ENCODE results near the gene PRKN. TPM values are rescaled to one million over a fixed set of nuclear protein-coding genes. Genes with fewer than 3 reads are reported as not detected.

Gene PRKN
- total RNA-seq, 4 donors from 2014 or later, result 5.2 to 121 (median 6.9) TPM

DNA sequence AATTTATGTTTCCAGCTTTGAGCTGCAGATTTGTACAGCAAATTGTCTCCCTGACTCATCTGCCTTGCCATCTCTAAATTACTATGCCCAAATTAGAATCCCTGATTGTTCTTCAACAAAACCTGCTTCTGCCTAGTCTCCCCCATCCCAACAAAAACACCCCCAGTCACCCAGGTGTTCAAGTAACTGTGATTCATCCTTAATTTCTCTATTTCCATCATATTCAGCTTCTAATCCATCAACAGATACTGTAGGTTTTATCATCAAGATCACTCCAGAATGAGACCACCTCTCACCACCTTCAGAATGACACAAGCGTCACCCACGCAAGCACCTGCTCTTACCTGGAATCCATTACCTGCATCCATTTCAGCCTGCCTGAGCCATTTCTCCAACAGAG, 498.5 kb downstream of the PRKN start:
- WGBS, 2 donors, result 95 to 98% methylated on average over 2 of the region's 2 CpGs
- TF ChIP-seq, protein P1, sequence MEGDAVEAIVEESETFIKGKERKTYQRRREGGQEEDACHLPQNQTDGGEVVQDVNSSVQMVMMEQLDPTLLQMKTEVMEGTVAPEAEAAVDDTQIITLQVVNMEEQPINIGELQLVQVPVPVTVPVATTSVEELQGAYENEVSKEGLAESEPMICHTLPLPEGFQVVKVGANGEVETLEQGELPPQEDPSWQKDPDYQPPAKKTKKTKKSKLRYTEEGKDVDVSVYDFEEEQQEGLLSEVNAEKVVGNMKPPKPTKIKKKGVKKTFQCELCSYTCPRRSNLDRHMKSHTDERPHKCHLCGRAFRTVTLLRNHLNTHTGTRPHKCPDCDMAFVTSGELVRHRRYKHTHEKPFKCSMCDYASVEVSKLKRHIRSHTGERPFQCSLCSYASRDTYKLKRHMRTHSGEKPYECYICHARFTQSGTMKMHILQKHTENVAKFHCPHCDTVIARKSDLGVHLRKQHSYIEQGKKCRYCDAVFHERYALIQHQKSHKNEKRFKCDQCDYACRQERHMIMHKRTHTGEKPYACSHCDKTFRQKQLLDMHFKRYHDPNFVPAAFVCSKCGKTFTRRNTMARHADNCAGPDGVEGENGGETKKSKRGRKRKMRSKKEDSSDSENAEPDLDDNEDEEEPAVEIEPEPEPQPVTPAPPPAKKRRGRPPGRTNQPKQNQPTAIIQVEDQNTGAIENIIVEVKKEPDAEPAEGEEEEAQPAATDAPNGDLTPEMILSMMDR (IDR thresholded peaks at IDR 0.05), result no peak
- no peak for TF ChIP-seq POLR2A (IDR thresholded peaks at IDR 0.05)
- Histone ChIP-seq H3K4me3 (replicated peaks in 1 of 3) (no peak overlapping the region), H3K4me1 (peaks cover 7 to 10% of the 10 kb centered on the region in 2 donors), H3K27ac (no peak overlapping the region), H3K36me3 (no peaks in the 10 kb centered on the region), H3K9me3 (no peaks in the 10 kb centered on the region), H3K27me3 (no peaks in the 10 kb centered on the region)
- intact Hi-C loops (cut with DNase I), result no loop called here
- DNase-seq, result no peak

DNA sequence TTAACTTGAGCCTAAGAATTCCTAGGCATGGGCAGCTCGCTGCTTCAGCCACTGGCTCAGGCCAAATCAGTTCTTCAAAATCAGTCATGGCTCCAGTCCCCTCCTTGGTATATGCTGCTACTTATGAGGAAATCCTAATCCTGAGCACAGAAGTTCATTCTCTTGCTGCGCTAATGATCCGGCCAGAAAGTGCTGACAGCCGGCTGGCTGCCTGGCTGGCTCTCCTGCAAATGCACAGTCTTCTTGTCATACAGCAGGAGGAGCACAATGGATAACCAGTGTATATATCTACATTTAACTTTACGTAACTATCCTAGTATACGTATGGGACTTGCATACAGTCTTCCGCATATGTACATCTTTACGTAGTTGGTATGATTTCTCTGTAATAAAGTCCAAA, 500.8 kb downstream of the PRKN start:
- Histone ChIP-seq H3K9me3 (no peaks in the 10 kb centered on the region), H3K36me3 (no peaks in the 10 kb centered on the region), H3K4me1 (peaks cover 7 to 10% of the 10 kb centered on the region in 2 donors), H3K27ac (no peak overlapping the region), H3K27me3 (no peaks in the 10 kb centered on the region), H3K4me3 (replicated peaks in 1 of 3) (no peak overlapping the region)
- WGBS, 2 donors, result 97% methylated on average over 8 of the region's 8 CpGs
- intact Hi-C loops (cut with DNase I), result no loop called here
- no peak for DNase-seq
- TF ChIP-seq, protein P1 (IDR thresholded peaks at IDR 0.05), result no peak
- TF ChIP-seq POLR2A (IDR thresholded peaks at IDR 0.05), result no peak

- 89 to 93% methylated on average over 5 of the region's 5 CpGs for whole genome bisulfite sequencing, 2 donors
- TF ChIP-seq, protein P1 (IDR thresholded peaks at IDR 0.05), result no peak
- TF ChIP-seq POLR2A (IDR thresholded peaks at IDR 0.05), result no peak
- no peak for DNase-seq
These were observed 505.0 kb downstream of the PRKN start for GRCh38 chr6:162222521-162222920.

GRCh38 chr6:162220876-162221275, 506.7 kb downstream of the PRKN start:
- Histone ChIP-seq H3K27me3 (no peaks in the 10 kb centered on the region), H3K27ac (no peak overlapping the region), H3K36me3 (no peaks in the 10 kb centered on the region), H3K4me1 (no peaks in the 10 kb centered on the region), H3K4me3 (replicated peaks in 1 of 3) (no peak overlapping the region), H3K9me3 (no peaks in the 10 kb centered on the region)
- DNase-seq, result no peak
- 93 to 96% methylated on average over 4 of the region's 4 CpGs for WGBS, 2 donors
- intact Hi-C loops (cut with DNase I), result no loop called here
- TF ChIP-seq POLR2A (IDR thresholded peaks at IDR 0.05), result no peak
- TF ChIP-seq, protein P1 (IDR thresholded peaks at IDR 0.05), result no peak

More at GRCh38 chr6:162222521-162222920, 505.0 kb downstream of the PRKN start:
- no peak overlapping the region for H3K4me3 ChIP-seq (replicated peaks in 1 of 3)
- intact Hi-C loops (cut with DNase I), result no loop called here
- H3K27ac ChIP-seq, result no peak overlapping the region
- no peaks in the 10 kb centered on the region for H3K36me3 ChIP-seq
- H3K4me1 ChIP-seq, result no peaks in the 10 kb centered on the region
- H3K27me3 ChIP-seq, result no peaks in the 10 kb centered on the region
- no peaks in the 10 kb centered on the region for H3K9me3 ChIP-seq

DNA sequence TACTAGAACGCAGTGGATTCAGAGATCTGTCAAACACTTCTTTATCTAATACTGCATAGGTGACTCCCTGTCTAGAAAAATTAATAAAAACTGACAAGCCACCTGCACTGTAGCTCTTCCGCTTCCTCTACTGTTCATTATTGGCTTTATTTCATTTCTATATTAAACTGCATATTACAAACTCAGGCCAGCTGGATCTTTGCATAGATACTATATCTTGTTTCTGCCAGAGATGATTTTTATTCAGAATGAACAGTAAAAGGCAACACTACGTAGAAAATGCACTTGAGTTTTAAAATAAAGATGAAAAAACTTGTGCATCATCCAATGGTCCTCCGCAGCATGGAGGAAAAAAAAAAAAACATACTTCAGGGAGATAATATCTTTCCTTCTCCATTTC, 508.3 kb downstream of the PRKN start:
- H3K4me3 ChIP-seq (replicated peaks in 1 of 3), result no peak overlapping the region
- H3K9me3 ChIP-seq, result no peaks in the 10 kb centered on the region
- intact Hi-C loops (cut with DNase I), result no loop called here
- no peak for TF ChIP-seq POLR2A (IDR thresholded peaks at IDR 0.05)
- TF ChIP-seq, protein P1 (IDR thresholded peaks at IDR 0.05), result no peak
- no peak overlapping the region for H3K27ac ChIP-seq
- H3K4me1 ChIP-seq, result no peaks in the 10 kb centered on the region
- no peaks in the 10 kb centered on the region for H3K27me3 ChIP-seq
- DNase-seq, result no peak
- H3K36me3 ChIP-seq, result no peaks in the 10 kb centered on the region
- WGBS, 2 donors, result 94 to 97% methylated on average over 4 of the region's 4 CpGs

Data from thyroid gland (tissue), 4 donors.